HK-2 (cell line): ENCODE measurements around the gene ACAP3.

Experiments
- DNase-seq: peaks from one replicate; pipeline ENCODE4 v3.0.0-alpha.2; 2018; ENCODE audit not compliant: unreplicated experiment

Gene ACAP3

GRCh38 chr1:1307923-1308755, at the start of gene ACAP3, which contains the start of gene PUSL1:
Gene ACAP3 (minus strand): TSS chr1:1307930. CDS start chr1:1307815, 115 bp downstream.
Gene PUSL1 (plus strand): TSS chr1:1308597. CDS start chr1:1308644, 47 bp downstream.
- peak; percentile 89 for DNase-seq

- no peak for DNase-seq
These were observed 49.2 kb upstream of the ACAP3 start for GRCh38 chr1:1356796-1357401.

GRCh38 chr1:1356166-1356795, 48.6 kb upstream of the ACAP3 start:
- no peak for DNase-seq

- no peak for DNase-seq
These were observed 47.7 kb upstream of the ACAP3 start for GRCh38 chr1:1355416-1355815.

GRCh38 chr1:1354271-1355247, 46.8 kb upstream of the ACAP3 start:
- DNase-seq = no peak

- no peak for DNase-seq
These were observed 45.8 kb upstream of the ACAP3 start for GRCh38 chr1:1353389-1354151.

GRCh38 chr1:1352786-1353388, 45.2 kb upstream of the ACAP3 start:
- DNase-seq = no peak

GRCh38 chr1:1351511-1352427, 44.0 kb upstream of the ACAP3 start:
- DNase-seq = no peak

- DNase-seq = peak; percentile 65
These were observed 41.7 kb upstream of the ACAP3 start, which contains the start of gene DVL1 for GRCh38 chr1:1349256-1350012. Gene DVL1 (minus strand): TSS chr1:1349418. CDS start chr1:1349065, 353 bp downstream.

- peak; percentile 49 for DNase-seq
These were observed 40.9 kb upstream of the ACAP3 start for GRCh38 chr1:1348420-1349255.

- DNase-seq = peak; percentile 63
These were observed 40.1 kb upstream of the ACAP3 start for GRCh38 chr1:1347663-1348419.

GRCh38 chr1:1347026-1347595, 39.4 kb upstream of the ACAP3 start:
- DNase-seq = no peak

- no peak for DNase-seq
These were observed 38.8 kb upstream of the ACAP3 start for GRCh38 chr1:1346501-1346890.

GRCh38 chr1:1345860-1346500, 38.2 kb upstream of the ACAP3 start:
- no peak for DNase-seq

- DNase-seq = no peak
These were observed 37.7 kb upstream of the ACAP3 start for GRCh38 chr1:1345384-1345783.
